Neural crest cell (in vitro differentiated cells): ENCODE results near the gene SUPT3H. TPM values are rescaled to one million over a fixed set of nuclear protein-coding genes. Genes with fewer than 3 reads are reported as not detected.
"Not testable (repeated sequence)": the region's sequence is repeated elsewhere in the genome, so short reads cannot be mapped to it uniquely, and the experiment has no call there.

Experiments
- DNase-seq: peaks from one replicate; pipeline ENCODE4 v3.0.0; 2021; ENCODE audit warnings: low read depth, mixed read lengths, low spot score
- H3K27ac Mint-ChIP-seq: one replicate; pipeline ENCODE4 v1.8.0; 2021; ENCODE audit warnings: mild to moderate bottlenecking, mixed read lengths; ENCODE audit not compliant: unreplicated experiment
- H3K27me3 Mint-ChIP-seq: 2 replicates; pipeline ENCODE4 v1.8.0; 2021; ENCODE audit warnings: low read depth, mild to moderate bottlenecking, mixed read lengths
- H3K36me3 Mint-ChIP-seq: 2 replicates; pipeline ENCODE4 v1.8.0; 2021; ENCODE audit warnings: low read depth, mild to moderate bottlenecking, mixed read lengths
- H3K4me1 Mint-ChIP-seq: 2 replicates; pipeline ENCODE4 v1.8.0; 2021; ENCODE audit warnings: mixed read lengths
- H3K4me3 Mint-ChIP-seq: one replicate; pipeline ENCODE4 v1.8.0; 2021; ENCODE audit warnings: mild to moderate bottlenecking, mixed read lengths
- H3K9me3 Mint-ChIP-seq: 2 replicates; pipeline ENCODE4 v1.8.0; 2021; ENCODE audit warnings: mixed read lengths
- total RNA-seq: library from RNA; stranded (reverse); gene quantifications from 2 replicates; pipeline ENCODE4 v1.2.1, GENCODE V29; 2021
- TF ChIP-seq, protein P1 (sequence below): fragments of 200-600 bp; sonication (generic); conservative IDR thresholded peaks from 2 replicates; pipeline ENCODE4 v1.5.0; 2021; ENCODE audit warnings: antibody characterized with exemption, mild to moderate bottlenecking

The SUPT3H gene
- total RNA-seq, 1 donor from 2014 or later: 17.0 TPM

DNA sequence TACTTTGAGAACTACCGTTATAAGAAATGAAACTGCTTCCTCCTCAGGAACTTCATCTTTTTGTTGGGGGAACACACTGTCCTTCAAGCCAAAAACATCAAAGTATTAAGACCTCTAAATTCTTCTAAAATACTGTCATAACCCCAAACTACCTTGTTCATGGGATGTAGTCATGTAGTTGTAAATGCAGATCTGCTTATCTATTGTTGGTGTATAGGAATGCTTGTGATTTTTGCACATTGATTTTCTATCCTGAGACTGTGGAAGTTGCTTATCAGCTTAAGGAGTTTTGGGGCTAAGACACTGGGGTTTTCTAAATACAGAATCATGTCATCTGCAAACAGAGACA, 332.5 kb downstream of the SUPT3H start:
- peaks cover 14% of the 10 kb centered on the region for H3K4me1 Mint-ChIP-seq
- H3K36me3 Mint-ChIP-seq: peaks cover 3% of the 10 kb centered on the region
- no peak overlapping the region for H3K4me3 Mint-ChIP-seq
- TF ChIP-seq, protein P1, sequence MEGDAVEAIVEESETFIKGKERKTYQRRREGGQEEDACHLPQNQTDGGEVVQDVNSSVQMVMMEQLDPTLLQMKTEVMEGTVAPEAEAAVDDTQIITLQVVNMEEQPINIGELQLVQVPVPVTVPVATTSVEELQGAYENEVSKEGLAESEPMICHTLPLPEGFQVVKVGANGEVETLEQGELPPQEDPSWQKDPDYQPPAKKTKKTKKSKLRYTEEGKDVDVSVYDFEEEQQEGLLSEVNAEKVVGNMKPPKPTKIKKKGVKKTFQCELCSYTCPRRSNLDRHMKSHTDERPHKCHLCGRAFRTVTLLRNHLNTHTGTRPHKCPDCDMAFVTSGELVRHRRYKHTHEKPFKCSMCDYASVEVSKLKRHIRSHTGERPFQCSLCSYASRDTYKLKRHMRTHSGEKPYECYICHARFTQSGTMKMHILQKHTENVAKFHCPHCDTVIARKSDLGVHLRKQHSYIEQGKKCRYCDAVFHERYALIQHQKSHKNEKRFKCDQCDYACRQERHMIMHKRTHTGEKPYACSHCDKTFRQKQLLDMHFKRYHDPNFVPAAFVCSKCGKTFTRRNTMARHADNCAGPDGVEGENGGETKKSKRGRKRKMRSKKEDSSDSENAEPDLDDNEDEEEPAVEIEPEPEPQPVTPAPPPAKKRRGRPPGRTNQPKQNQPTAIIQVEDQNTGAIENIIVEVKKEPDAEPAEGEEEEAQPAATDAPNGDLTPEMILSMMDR: no peak
- H3K27me3 Mint-ChIP-seq: no peaks in the 10 kb centered on the region
- H3K27ac Mint-ChIP-seq: no peak overlapping the region
- no peak for DNase-seq
- peaks cover 5% of the 10 kb centered on the region for H3K9me3 Mint-ChIP-seq

DNA sequence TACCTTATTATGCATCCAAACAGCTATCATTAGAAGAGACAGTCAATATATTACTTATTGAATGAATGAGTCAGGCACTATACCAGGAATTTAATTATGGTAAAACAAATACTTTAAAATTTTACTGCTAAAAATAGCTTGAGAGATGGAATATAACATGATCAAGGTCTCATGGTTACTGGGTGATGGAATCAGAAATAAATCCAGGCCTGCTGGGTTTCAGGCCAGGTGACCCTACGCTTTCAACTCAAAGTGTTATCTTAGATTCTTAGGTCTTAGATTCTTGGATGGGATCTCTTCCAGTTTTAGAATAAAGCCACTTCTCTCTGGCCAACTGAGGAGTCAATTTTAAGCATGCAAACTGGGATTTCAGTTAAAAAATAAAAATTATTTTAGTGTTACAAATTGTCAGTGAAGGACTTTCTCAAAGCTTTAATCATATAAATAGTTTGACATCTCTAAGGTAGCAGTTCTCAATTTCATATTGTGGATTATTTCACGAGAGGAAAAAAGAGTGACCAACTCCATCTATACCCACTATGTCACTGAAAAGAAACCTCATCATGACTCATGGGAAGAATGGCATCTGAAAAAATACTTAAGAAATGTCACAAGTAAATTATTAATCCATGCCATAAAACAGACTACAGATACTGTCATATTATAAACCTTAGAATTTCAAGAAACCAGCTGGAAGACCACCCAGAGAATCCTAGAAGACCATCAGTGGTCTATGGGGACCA, 333.1 kb downstream of the SUPT3H start:
- no peak for DNase-seq
- peaks cover 5% of the 10 kb centered on the region for H3K9me3 Mint-ChIP-seq
- peaks cover 14% of the 10 kb centered on the region for H3K4me1 Mint-ChIP-seq
- TF ChIP-seq, protein P1: no peak
- no peak overlapping the region for H3K4me3 Mint-ChIP-seq
- peaks cover 3% of the 10 kb centered on the region for H3K36me3 Mint-ChIP-seq
- H3K27ac Mint-ChIP-seq: no peak overlapping the region
- no peaks in the 10 kb centered on the region for H3K27me3 Mint-ChIP-seq

DNA sequence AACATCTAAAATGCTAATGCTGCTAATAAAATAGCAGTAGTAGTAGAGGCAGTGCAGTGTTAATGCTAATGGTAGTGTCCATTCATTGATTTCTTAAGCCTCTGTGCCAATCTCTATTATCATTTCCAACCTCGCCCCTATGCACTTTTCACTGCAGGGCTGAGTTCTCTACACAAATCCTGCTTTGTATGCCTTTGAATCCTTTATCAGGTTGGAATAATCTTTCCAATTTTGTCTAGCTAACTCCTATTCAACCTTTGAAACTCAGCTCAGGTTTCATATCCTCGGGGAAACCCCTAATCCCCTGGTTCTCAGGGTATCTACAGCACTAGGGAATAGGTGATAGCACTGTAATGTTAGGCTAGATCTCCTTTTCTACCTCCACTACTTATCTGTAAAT, 333.6 kb downstream of the SUPT3H start:
- TF ChIP-seq, protein P1: no peak
- H3K36me3 Mint-ChIP-seq: peaks cover 3% of the 10 kb centered on the region
- H3K9me3 Mint-ChIP-seq: peaks cover 5% of the 10 kb centered on the region
- no peak overlapping the region for H3K4me3 Mint-ChIP-seq
- no peak overlapping the region for H3K27ac Mint-ChIP-seq
- no peak for DNase-seq
- H3K27me3 Mint-ChIP-seq: no peaks in the 10 kb centered on the region
- peaks cover 10% of the 10 kb centered on the region for H3K4me1 Mint-ChIP-seq

DNA sequence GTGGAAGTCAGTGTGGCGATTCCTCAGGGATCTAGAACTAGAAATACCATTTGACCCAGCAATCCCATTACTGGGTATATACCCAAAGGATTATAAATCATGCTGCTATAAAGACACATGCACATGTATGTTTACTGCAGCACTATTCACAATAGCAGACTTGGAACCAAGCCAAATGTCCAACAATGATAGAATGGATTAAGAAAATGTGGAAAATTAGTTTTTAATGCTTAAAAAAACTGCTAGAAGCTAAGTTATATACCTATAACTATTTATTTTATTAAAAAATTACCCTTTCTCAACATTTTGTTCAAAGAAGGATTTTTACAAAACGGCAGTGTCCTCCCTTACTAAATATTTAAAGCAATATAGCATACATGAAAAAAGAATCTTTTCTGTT, 335.1 kb downstream of the SUPT3H start:
- not testable (repeated sequence) for DNase-seq, H3K27me3 Mint-ChIP-seq, H3K4me3 Mint-ChIP-seq, H3K27ac Mint-ChIP-seq, H3K4me1 Mint-ChIP-seq, H3K9me3 Mint-ChIP-seq, H3K36me3 Mint-ChIP-seq

DNA sequence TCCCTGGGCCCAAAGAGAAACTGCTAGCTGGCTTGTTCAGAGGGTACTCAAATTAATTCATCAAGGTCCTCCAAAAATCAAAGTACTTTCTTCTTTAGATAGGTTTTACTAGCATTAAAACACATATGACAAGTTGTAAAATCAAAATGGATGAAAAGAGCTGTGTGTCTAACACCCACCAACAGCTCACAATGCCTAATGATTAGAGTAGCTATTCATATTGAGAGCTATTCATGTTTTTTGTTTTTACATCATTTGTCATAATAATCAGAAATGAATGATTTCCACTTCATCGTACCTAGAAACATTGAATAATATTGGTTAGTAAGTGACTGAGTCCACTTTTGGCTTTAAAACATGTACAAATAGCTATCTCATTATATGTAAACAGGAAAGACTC, 339.5 kb downstream of the SUPT3H start:
- Mint-ChIP-seq H3K27me3 (no peaks in the 10 kb centered on the region), H3K9me3 (no peaks in the 10 kb centered on the region), H3K4me3 (no peak overlapping the region), H3K36me3 (no peaks in the 10 kb centered on the region), H3K27ac (no peak overlapping the region), H3K4me1 (no peaks in the 10 kb centered on the region)
- no peak for DNase-seq
- TF ChIP-seq, protein P1: no peak

DNA sequence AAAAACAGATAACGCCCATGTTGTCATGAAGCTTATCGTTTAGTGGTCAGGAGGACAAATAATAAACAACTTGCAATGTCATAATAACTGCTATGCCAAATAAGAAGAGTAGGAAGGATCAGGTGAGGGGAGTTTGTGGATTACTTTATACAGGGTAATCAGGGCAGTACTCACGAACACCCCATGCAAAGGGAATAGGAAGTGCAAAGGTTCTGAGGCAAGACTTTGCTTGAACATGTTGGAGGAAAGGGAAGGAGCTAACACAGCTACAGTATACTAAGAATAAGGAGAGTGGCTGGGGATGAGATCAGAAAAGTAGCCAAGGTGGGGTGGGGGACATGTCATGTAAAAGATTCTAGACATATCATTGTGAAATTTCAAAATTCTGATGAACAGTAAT, 341.6 kb downstream of the SUPT3H start:
- TF ChIP-seq, protein P1: no peak
- no peak for DNase-seq
- no peaks in the 10 kb centered on the region for H3K27me3 Mint-ChIP-seq
- no peaks in the 10 kb centered on the region for H3K9me3 Mint-ChIP-seq
- H3K4me1 Mint-ChIP-seq: no peaks in the 10 kb centered on the region
- H3K36me3 Mint-ChIP-seq: no peaks in the 10 kb centered on the region
- no peak overlapping the region for H3K4me3 Mint-ChIP-seq
- H3K27ac Mint-ChIP-seq: no peak overlapping the region
